Activated naive CD8-positive, alpha-beta T cell treated with anti-CD3 and anti-CD28 coated beads, Interleukin-2, amount 50 U/mL, for 16 hours (primary cell): ENCODE measurements around the gene PCAT7.

Experiments used
- DNase-seq: peaks from one replicate; pipeline ENCODE4 v3.0.0-alpha.2; 2020; ENCODE audit warnings: low read depth, low spot score

PCAT7 gene

GRCh38 chr9:94603259-94604160, 48.6 kb downstream of the PCAT7 start:
- DNase-seq: peak; percentile 52

- no peak for DNase-seq
These were observed 52.0 kb downstream of the PCAT7 start for GRCh38 chr9:94606646-94607422.

GRCh38 chr9:94607423-94607691, 52.5 kb downstream of the PCAT7 start:
- no peak for DNase-seq

- DNase-seq: no peak
These were observed 55.3 kb downstream of the PCAT7 start for GRCh38 chr9:94610181-94610606.

GRCh38 chr9:94611638-94612068, 56.8 kb downstream of the PCAT7 start:
- DNase-seq: peak; percentile 42

GRCh38 chr9:94612071-94612470, 57.2 kb downstream of the PCAT7 start:
- no peak for DNase-seq

- no peak for DNase-seq
These were observed 58.1 kb downstream of the PCAT7 start for GRCh38 chr9:94613003-94613402.

- DNase-seq: no peak
These were observed 64.1 kb downstream of the PCAT7 start for GRCh38 chr9:94619026-94619425.
